ENCODE results near the gene GSTCD. TPM values are rescaled to one million over a fixed set of nuclear protein-coding genes. Genes with fewer than 3 reads are reported as not detected.

GSTCD gene
- total and polyA plus RNA-seq, 2 of the 4 experiments (the other 2 are of a cell fraction) = 5.2 to 20.3 TPM

DNA sequence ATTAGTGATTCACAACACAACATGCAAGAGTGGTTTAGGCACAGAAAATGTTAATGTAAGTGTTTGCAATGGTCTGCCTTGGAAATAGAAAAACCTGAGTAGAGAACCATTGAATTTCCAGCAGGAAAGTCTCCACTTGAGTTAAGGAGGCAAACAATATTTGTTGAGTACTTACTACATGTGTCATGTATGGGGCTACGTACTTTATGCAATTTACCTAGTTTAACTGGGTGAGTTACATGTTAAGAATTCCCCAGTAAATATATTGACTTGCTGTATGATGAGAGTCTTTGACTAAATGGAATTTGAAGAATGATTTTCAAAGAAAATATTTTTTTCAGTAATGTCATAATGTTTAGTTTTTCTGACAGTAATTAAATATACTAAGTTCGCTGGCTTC, 178.9 kb downstream of the GSTCD start:
- Histone ChIP-seq H3K27me3 (ENCODE audit: control insufficient read depth, insufficient read depth, low read length) (no peaks in the 10 kb centered on the region), H4K8ac (ENCODE audit: low read depth in 2 of 2, low read length in 2 of 2) (no peak overlapping the region), H4K20me1 (ENCODE audit: insufficient read depth, low read length) (no peaks in the 10 kb centered on the region), H3K23ac (ENCODE audit: low read depth, low read length) (no peak overlapping the region), H4K5ac (ENCODE audit: low read depth, low read length) (no peak overlapping the region), H3K79me1 (ENCODE audit: low read depth in 1 of 2, low read length in 2 of 2) (no peaks in the 10 kb centered on the region), H3K9me1 (ENCODE audit: insufficient read depth, low read length) (no peaks in the 10 kb centered on the region), H4K91ac (ENCODE audit: insufficient read depth, low read depth, low read length) (no peak overlapping the region), H2BK20ac (ENCODE audit: low read depth, low read length) (no peak overlapping the region), H3K36me3 (ENCODE audit: control insufficient read depth, insufficient read depth, low read length) (no peaks in the 10 kb centered on the region), H3K4me3 (ENCODE audit: insufficient read depth, low read depth, low read length) (no peak overlapping the region), H2BK120ac (ENCODE audit: low read depth, low read length) (no peak overlapping the region), H3K4me1 (ENCODE audit: control insufficient read depth, insufficient read depth, low read length) (no peaks in the 10 kb centered on the region), H3K18ac (ENCODE audit: low read depth, low read length) (no peak overlapping the region), H3K9ac (ENCODE audit: low read depth, low read length) (no peak overlapping the region), H3K4ac (ENCODE audit: low read depth, low read length) (no peak overlapping the region), H2AK9ac (replicated peaks; ENCODE audit: low read depth, low read length, poor library complexity) (no peak overlapping the region), H2BK5ac (ENCODE audit: low read depth, low read length, poor library complexity, severe bottlenecking) (no peak overlapping the region), H2AFZ (replicated peaks; ENCODE audit: low read length, poor library complexity) (no peak overlapping the region), H3K27ac (ENCODE audit: insufficient read depth, low read length) (no peak overlapping the region), H2AK5ac (ENCODE audit: low read depth, low read length) (no peak overlapping the region), H3K4me2 (ENCODE audit: low read depth, low read length) (no peak overlapping the region), H3K56ac (ENCODE audit: extremely low read depth, insufficient read depth, low read length) (no peak overlapping the region), H3K9me3 (ENCODE audit: control insufficient read depth, insufficient read depth, low read length) (no peaks in the 10 kb centered on the region), H3K14ac (replicated peaks; ENCODE audit: low read depth, low read length) (no peak overlapping the region), H2BK15ac (ENCODE audit: low read depth, low read length) (no peak overlapping the region)
- ChIA-PET CTCF (interaction anchor here (0.6 kb wide), 1 partner anchor 489 kb away, joined by 3 read pairs; no protein-coding TSS in a partner anchor), POLR2A (ENCODE audit: unreplicated experiment) (no interaction called here)
- in situ Hi-C loops (cut with MboI; ENCODE audit: low sequenced_read_pairs) = no loop called here
- no TSS peak for BruUV-seq (replicated peaks)
- dilution Hi-C loops (cut with HindIII; ENCODE audit: low sequenced_read_pairs, unreplicated experiment) = no loop called here
- no peak for ATAC-seq (ENCODE audit: low read depth)
- intact Hi-C loops (cut with micrococcal nuclease) = no loop called here
- no peak for DNase-seq
- no peak for TF ChIP-seq RAD21 (IDR thresholded peaks at IDR 0.05; ENCODE audit: low read length)
- no peak for TF ChIP-seq SMC3 (IDR thresholded peaks at IDR 0.05; ENCODE audit: low read depth, low read length)
- TF ChIP-seq CEBPB (IDR thresholded peaks at IDR 0.05; ENCODE audit: low read depth, low read length) = no peak
- TF ChIP-seq BHLHE40 (IDR thresholded peaks at IDR 0.05; ENCODE audit: low read depth, low read length) = no peak
- TF ChIP-seq, protein P1, sequence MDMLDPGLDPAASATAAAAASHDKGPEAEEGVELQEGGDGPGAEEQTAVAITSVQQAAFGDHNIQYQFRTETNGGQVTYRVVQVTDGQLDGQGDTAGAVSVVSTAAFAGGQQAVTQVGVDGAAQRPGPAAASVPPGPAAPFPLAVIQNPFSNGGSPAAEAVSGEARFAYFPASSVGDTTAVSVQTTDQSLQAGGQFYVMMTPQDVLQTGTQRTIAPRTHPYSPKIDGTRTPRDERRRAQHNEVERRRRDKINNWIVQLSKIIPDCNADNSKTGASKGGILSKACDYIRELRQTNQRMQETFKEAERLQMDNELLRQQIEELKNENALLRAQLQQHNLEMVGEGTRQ (IDR thresholded peaks at IDR 0.05; ENCODE audit: low read depth, low read length) = no peak
- TF ChIP-seq MXI1 (IDR thresholded peaks at IDR 0.05; ENCODE audit: borderline replicate concordance, low read depth, low read length) = no peak
- no peak for TF ChIP-seq RFX5 (IDR thresholded peaks at IDR 0.05; ENCODE audit: low read depth, low read length)
- no peak for TF ChIP-seq FOS (IDR thresholded peaks at IDR 0.05; ENCODE audit: low read depth, low read length)
- no peak for TF ChIP-seq POLR2A (IDR thresholded peaks at IDR 0.05; ENCODE audit: low read depth, low read length)
- no peak for TF ChIP-seq CHD1 (IDR thresholded peaks at IDR 0.05; ENCODE audit: low read depth, low read length)
- TF ChIP-seq RCOR1 (IDR thresholded peaks at IDR 0.05; ENCODE audit: insufficient replicate concordance, low read length) = no peak
- TF ChIP-seq, protein P2, sequence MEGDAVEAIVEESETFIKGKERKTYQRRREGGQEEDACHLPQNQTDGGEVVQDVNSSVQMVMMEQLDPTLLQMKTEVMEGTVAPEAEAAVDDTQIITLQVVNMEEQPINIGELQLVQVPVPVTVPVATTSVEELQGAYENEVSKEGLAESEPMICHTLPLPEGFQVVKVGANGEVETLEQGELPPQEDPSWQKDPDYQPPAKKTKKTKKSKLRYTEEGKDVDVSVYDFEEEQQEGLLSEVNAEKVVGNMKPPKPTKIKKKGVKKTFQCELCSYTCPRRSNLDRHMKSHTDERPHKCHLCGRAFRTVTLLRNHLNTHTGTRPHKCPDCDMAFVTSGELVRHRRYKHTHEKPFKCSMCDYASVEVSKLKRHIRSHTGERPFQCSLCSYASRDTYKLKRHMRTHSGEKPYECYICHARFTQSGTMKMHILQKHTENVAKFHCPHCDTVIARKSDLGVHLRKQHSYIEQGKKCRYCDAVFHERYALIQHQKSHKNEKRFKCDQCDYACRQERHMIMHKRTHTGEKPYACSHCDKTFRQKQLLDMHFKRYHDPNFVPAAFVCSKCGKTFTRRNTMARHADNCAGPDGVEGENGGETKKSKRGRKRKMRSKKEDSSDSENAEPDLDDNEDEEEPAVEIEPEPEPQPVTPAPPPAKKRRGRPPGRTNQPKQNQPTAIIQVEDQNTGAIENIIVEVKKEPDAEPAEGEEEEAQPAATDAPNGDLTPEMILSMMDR (conservative IDR thresholded peaks at IDR 0.05; ENCODE audit: low read depth, low read length) = no peak
- no CpG with 5 or more reads among the region's 2 CpGs for WGBS, 2 experiments (ENCODE audit: extremely low coverage in 2 of 2, insufficient read length in 1 of 2)

All from IMR-90 (cell line).